NOMO-1 treated with DMSO at 0.1 percent for 48 hours (cell line): ENCODE results near the gene RAB20.
"Not testable (repeated sequence)": the region's sequence is repeated elsewhere in the genome, so short reads cannot be mapped to it uniquely, and the experiment has no call there.

ENCODE experiments used
- DNase-seq: peaks from one replicate; lab custom pipeline; 2025; ENCODE audit not compliant: unreplicated experiment; lab: John Stamatoyannopoulos, UW

Gene RAB20

GRCh38 chr13:110575322-110576069, 14.0 kb upstream of the RAB20 start:
- DNase-seq = peak; percentile 88

GRCh38 chr13:110574161-110574560, 12.6 kb upstream of the RAB20 start:
- DNase-seq = no peak

DNA sequence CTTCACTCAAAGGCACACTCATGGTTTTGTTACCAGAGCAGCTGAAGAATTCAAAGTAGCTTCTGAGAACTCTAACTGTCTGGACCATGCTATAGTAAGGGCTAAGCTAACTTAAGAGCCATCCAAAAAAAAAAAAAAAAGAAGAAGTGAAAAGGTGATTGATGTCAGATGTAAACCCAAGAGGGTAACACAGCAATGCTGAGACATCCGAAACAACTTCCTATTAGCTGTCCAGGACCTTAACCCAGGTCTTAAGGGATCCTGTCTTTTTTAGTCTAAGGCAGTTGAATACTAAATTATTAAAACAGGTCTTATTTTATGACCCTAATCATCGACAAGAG, 11.2 kb upstream of the RAB20 start:
- no peak for DNase-seq

GRCh38 chr13:110571896-110572777, 10.6 kb upstream of the RAB20 start:
- no peak for DNase-seq

DNA sequence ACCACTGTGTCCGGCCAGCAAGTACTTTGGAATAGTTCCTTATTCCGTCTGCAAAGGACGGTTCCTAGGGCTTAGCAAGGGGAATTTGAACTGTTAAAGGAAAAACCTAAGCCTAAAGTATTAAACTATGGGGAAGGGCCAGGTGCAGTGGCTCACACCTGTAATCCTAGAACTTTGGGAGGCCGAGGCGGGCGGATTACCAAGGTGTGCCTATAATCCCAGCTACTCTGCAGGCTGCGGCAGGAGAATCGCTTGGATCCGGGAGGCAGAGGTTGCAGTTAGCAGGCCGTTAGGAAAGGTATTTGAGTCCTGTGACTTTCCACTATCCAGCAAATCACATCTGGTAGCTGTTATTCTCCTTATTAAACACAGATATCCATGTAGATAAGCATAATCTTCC, 9.4 kb upstream of the RAB20 start:
- DNase-seq = no peak

DNA sequence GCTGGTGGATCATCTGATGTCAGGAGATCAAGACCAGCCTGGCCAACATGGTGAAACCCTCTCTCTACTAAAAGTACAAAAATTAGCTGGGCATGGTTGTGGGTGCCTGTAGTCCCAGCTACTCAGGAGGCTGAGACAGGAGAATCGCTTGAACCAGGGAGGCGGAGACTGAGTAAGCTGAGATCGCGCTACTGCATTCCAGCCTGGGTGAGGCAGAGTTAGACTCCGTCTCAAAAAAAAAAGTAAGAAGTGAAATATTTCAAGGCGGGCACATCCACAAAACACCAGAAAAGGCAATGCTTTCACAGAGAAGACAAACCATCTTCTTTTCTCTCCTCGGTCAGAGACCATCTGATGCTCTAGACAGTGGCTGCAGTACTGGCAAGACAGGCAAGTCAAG, 8.4 kb upstream of the RAB20 start:
- not testable (repeated sequence) for DNase-seq

DNA sequence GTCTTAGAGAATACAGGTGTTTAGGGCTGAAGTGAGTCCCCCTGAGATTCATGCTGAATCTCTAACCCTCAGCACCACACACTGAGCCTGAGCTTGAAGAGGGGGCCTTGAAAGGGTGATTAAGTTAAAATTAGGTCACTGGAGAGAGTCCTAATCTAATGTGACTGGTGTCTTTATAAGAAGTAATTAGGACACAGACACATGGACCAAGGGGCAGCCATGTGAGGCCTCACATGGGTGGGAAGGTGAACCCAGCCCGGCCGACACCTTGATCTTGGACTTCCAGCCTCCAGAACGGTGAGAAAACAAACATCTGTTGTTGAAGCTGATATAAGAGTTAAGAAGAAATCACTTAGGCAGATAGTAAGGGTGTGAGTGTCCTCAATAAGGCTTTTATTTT, 7.1 kb upstream of the RAB20 start:
- no peak for DNase-seq

DNA sequence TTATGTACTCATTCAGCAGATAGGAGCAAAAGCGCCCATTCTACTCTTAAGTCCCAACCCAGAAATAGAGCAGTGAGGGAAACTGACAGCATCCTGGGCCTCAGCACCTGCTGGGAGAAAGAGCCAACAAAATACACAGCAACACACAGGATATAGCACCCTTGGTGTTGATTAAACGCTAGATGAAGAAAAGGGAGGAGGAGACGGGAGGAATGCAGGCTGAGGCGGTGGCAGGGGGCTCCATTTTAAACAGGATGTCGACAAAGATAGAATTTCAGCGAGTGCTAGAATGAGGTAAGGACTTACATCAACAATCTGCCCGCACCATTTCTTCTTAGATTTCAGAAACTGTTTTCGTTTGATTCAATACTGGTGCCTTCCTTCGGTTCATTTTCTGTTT, 4.6 kb upstream of the RAB20 start:
- no peak for DNase-seq

- DNase-seq = no peak
These were observed 3.8 kb upstream of the RAB20 start for GRCh38 chr13:110565296-110565695.

GRCh38 chr13:110564472-110564985, 3.0 kb upstream of the RAB20 start:
- DNase-seq = no peak

DNA sequence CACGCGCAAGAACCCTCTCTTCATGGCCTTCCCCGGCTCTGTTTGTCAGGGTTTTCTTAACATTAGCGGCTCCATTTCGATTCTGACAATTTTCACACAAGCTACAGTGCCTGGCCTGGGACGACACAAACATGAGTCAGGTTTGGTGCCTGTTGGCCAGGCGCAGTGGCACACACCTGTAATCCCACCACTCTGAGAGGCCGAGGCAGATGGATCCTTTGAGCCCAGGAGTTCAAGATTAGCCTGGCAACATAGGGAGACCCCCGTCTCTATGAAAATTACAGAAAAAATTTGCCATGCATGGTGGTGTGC, 1.9 kb upstream of the RAB20 start:
- no peak for DNase-seq

- no peak for DNase-seq
These were observed 1.4 kb upstream of the RAB20 start for GRCh38 chr13:110562696-110563462.

GRCh38 chr13:110562036-110562597, 595 bp upstream of the RAB20 start:
- peak; percentile 63 for DNase-seq

GRCh38 chr13:110560601-110561343, 750 bp downstream of the RAB20 start:
- no peak for DNase-seq

- no peak for DNase-seq
These were observed 1.5 kb downstream of the RAB20 start for GRCh38 chr13:110559986-110560385.

DNA sequence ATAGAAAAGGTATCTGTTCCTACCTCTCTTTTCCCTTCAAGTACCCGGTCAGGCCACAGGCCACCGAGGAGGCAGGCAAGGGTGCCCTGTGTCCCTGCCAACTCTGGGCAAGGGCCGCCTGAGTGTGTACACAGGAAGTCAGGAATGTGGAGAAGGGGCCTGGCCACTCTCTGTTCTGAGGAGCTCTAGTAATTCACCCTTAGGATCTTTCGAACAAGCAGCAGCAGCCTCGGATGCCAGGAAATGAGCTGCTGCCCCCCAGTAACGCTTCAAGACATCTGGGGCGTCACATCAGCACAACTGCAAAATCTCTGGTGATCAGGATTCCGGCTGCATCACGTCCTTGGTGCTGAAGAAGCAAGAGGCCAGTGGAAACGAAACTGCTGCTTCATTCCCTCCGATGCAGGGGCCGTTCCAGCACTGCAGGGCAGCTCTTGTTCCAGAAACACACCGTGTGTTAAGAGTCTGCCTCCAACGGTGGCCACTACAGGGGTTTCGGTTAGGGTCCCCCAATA, 2.0 kb downstream of the RAB20 start:
- no peak for DNase-seq

DNA sequence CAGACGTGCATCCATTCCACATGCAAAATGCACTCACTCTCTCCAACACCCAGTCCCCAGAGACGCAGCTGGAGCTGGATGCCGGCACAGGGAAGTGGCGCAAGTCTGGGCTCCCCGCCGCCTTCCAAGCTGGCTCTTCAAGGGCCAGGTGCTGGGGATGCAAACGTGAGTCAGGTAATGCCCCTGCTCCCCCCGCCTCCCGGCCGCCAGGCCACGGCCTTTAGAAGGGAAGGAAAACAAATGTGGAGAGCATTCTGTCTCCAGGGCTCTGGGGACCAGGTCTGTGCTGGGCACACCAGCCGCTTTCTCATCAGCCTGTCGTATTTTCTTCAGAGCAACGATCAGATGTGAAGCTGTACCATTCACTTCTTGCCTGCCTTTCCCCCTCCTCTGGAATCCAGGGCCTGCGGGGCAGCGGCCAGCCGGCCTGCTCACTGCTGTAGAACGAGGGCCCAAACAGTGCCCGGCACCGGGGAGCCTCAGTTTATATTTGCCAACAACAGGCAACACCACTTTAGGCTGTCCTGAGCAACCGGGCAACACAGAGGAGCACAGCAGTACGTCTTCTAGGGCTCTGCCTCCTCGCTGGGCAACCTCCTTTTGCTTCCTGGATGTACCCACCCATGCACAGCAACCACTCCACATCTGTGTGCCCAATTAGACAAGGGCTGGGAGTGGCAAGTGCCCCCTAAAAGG, 3.8 kb downstream of the RAB20 start:
- no peak for DNase-seq

GRCh38 chr13:110557082-110557481, 4.4 kb downstream of the RAB20 start:
- no peak for DNase-seq

DNA sequence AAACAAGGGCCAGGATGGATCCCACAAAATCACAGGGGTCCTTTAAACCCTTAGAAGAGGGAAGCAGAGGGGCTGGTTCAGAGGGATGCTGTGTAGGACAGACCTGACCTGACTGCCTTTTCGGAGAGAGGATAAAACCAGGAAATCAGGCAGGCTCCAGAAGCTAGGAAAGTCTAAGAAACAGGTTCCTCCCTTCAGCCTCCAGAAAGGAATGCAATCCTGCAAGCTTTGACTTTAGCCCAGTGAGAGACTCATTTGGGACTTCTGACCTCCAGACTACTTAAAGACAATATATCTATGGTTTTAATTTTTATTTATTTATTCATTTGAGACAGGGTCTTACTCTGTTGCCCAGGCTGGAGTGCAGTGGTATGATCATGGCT, 5.3 kb downstream of the RAB20 start:
- DNase-seq = no peak
